Effector CD4-positive, alpha-beta T cell (primary cell): ENCODE measurements around the gene CTSD.

Source experiments
- DNase-seq: peaks from one replicate; pipeline ENCODE4 v3.0.0-alpha.2; 2020

Gene CTSD

DNA sequence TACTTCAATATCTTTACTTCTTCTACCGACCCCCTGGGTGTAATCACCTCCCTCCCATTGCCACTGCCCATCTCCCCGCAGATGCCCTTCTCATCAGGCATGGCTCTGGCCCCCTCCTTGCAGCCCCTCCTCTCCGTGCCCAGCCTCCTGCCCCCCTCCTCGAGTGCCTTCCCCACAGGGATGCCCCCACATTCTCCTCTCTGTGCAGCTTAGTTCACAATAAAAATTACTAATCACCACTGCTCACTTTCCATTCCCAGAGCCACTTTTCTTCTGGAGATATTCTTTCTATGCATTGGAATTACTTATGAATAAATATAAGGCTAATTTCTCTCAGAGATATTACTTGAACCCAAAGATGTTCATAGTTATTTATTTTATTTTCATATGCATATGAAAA, 35.4 kb downstream of the CTSD start:
- no peak for DNase-seq

DNA sequence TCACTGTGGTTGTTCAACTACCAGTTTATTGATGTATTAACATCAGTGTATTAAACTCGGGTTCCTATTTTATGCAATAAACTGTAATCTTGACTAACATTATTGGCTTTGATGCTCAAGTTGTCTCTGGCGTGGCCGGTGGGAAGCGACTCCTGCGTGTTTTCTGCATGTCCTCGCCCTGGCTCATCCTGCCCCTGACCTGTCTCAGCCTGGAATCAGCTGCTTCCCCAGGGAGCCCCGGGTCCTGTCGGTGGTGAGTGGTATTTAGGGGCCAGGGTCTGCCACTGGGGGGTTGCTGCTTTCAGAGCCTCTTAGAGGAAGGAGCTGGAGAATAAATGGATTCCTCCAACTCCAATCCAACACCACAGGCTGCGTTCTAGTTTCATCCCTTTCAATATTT, 35.9 kb downstream of the CTSD start:
- no peak for DNase-seq

DNA sequence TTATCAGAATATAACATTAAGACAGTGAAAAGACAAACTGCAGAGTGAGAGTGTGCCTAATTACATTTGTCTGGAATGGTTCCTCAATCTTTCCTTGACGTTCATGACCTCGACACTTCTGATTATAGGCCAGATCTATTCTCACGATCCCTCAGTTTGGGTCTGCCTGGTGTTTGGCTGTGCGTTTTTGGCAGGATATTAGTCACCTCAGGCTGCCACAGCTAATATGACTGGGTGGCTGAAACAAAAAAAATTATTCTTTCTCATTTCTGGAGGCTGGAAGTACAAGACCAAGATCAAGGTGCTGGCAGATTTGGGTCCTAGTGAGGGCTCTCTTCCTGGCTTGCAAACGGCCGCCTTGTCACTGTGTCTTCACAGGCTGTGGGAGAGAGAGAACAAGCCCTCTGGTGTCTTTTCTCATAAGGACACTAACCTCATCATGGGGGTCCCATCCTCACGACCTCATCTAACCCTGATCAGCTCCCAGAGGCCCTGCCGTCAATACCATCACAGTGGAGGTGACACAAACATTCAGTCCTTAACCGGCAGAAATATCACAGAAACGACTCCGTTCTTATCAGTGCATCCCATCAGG, 36.5 kb downstream of the CTSD start:
- no peak for DNase-seq

DNA sequence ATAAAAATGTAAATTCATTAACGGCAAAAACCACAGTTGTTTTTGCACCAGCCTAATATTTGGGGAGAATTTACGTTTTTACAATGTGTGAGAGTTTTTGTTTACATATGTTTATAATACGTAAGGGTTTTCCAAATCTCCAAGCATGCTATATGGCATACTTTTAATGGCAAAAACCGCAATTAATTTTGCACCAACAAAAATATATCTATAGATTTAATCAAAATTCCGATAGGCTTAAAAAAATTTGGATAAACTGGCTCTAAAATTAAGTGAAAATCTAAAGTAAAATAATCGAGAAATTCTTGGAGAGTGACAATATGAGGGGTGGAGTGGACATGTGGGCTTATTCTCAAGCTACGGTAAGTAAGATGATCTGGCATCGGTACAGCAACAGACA, 43.9 kb downstream of the CTSD start:
- DNase-seq = no peak

DNA sequence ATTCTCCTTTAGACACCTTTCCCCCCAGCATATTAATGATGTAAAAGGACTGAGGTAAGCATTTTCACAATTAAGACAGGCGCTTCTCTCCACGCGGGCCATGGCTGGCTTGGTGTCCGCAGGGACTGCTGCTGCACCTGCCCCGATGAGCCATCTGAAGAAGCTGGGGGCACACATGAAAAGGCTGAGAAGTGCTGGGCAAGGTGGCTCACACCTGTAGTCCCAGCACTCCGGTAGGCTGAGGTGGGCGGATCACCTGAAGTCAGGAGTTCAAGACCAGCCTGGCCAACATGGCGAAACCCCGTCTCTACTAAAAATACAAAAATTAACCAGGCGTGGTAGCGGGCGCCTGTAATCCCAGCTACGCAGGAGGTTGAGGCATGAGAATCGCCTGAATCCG, 45.4 kb downstream of the CTSD start:
- DNase-seq = no peak

DNA sequence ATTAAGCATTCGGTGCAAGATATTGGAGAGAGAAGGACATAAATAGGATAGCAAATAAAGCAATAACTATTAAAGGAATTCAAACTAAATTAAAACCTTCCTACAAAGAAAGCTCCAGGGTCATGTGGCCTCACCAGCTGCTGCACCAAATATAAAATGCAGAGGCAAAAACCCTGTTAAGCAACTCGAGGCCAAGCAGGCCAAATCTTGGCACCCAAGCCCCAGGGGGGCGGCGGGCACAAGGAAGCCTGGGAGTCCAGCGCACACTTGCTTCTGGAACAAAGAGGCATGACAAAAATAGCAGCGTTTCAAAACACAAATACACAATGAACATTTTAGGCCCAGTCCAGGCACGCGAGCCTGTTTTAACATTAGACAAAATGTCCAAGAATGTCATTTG, 46.0 kb downstream of the CTSD start:
- DNase-seq = no peak

DNA sequence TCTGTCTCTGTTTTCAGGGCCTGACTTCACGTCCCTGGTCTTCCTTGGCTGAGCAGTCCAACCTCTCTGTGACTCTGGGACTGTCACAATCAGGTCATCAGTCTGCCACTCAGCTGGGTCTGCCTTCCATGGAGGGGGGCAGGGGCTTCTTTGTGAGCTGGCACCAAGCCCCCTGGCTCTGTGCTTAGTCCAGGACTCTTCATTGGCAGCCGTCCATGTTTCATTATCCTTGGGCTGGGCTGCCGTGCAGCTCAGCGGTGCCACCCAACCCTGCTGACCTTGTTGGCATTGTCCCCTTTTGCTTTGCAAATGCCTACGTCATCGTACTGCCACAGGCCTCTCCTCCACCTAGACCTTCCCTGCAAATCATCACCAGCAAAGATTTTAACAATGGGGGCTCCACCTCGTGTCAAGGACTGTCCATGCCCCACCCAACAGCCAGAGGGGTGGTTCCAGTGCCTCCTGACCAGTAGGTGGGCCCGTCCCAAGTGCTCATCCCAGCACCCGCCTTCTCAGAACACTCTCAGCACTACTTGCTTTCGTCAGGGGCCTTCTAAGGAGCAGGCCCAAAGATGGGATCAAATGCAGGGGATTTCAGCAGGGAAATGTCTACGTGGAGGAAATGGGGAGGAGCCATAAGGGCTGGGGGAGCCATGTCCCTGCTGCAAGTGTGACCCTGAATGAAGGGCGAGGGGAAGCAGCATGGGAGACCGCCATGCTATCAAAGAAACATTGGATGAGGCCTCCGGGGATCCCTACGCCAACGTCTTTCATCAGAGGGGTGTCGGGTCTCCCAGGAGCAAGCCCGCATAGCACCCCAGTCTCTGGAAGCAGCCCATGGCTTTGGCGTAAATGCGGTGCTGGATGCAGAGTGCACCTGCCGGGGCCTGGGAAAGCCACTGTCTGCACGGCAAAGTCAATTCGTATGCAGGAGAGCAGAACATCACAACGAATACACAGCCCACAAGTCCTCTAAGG, 48.5 kb downstream of the CTSD start:
- DNase-seq = no peak

DNA sequence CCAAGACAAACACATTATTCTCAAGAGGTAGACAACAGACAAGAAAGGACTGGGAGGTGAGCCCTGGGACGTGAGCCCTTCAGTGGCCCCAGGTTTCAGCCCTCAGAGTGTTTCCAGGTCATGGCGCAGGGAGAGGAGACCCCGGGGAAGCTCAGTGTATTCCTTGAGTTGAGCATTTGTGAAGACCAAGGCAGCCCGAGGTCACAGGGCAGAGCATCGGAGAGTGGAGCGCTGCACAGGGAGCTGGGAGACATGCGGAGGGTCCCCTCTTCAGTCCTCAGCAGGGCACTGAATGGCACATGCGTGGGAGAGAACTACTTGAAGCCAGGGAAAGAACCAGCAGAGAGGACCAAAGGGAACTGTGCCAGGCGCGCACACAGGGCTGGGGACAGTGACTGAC, 55.0 kb downstream of the CTSD start:
- DNase-seq = no peak

DNA sequence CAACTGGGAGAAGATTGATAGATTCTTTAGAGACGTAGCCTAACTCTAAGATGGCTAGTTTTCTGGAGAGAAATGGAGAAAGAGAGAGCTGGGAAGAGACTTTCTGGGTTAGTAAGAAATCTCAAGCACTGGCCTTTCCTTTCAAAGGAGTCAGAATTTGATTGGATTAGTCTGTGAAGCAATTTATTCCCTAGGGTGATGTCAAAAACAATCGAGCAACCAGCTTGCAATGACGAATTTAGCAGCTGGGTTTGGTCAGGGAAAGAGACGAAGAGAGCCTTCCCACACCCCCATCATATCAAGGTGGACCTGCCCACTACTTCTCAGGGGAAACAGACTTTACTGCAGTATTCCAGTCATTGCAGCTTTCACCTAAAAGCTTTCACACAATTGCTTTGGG, 56.0 kb downstream of the CTSD start:
- no peak for DNase-seq

DNA sequence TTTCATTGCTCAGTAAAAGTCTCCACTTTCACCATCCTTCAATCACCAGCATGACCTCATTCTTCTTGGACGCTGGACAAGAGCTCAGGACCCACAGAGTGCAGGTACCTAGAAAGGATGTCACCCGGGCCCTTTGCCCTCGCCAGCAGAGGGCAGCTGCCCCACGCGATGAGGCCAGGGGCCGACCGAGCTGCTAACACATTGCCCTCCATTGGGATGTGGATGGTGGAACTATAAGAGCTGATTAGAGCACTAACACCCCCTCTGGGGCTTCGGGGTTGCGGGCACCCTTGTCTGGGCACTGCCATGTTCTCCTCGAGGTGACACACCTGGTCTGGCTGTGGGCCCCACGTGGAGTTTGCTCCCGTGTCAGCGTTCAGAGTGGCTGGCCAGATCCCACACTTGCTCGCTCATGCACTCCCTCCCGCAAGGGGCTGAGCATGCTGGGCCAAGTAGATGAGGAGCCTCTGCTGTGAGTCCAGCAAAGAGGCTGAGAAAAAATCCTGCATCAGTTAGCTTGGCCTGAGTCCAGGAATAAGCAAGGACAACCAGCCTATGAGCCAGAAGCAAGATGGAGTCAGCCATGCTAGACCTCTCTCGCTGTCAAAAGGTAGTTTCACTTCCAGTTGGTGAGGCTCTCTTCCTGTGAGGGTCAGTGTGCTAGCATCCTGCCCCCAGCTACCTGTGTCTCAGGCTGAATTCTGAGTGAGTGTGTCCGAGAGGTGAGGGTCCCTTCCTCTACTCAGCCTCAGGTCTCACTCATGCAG, 56.9 kb downstream of the CTSD start:
- DNase-seq = no peak

DNA sequence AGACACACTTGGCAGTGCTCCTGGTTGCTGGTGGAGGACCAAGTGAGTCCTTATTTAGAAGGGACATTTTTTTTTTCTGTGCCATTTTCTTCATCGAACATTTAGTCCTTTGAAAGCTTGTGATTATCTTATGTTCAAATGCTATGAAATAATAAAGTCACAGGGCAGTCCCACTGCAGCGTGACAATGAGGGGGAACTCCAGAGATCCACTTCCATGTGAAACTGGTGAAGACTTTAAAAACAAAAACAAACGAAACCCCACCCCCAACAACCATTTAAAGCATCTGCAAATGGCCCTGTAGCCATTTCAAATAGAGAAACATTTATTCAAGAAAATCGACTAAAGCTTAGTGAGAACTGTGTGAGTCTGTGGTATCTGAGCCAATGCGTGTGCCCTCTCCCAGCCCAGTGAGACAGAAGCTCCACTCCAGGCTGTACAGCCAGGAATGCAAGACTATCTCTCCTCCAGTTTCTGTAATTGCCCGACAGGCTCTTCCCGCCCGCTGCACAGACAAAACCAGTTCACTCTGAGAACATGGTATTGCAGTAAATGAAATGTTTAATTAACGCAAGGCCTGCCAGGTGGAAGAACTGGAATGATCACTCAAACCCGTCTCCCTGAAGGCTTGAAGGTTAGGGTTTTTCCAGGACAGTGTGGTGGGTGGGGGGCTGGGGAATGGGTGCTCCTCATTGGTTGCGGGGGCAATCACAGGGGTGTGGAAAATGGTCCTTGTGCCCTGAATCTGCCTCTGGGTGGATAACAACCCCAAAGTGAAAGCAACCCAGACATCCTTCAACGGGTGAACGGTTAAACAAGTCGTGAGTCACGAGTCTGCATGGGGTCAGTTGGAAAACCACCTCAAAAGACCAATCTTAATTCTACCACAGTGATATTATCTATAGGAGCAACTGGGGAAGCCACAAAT, 58.3 kb downstream of the CTSD start:
- DNase-seq = no peak

DNA sequence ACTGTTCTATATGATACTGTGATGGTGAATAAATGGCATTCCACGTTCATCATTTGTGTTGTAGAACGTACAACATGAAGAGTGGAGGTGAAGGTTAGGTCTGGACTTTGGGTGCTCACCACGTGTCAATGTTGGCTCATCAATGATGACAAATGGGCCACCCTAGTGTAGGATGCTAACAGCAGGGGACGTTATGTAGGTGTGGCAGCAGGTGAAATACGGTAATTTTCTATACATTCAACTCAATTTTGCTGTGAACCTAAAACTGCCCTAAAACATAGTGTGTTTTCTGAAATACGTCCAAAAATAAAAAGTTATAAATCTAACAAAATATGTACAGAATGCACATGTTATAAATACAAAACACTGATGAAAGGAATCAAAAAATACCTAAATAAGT, 60.6 kb downstream of the CTSD start:
- DNase-seq = no peak
